Lung (tissue), 12 donors: ENCODE data around the gene RPS4Y2. TPM values are rescaled to one million over a fixed set of nuclear protein-coding genes. Genes with fewer than 3 reads are reported as not detected.

Experiments used
- ATAC-seq: fragments of 200-7000 bp; cut with Tn5 transposase; one replicate; pipeline ENCODE4 v1.9.1; 2020; ENCODE audit warnings: moderate number of reproducible peaks; ENCODE audit not compliant: insufficient read depth, low FRiP score
- DNase-seq, 3 donors: peaks; one replicate each; pipeline ENCODE4 v3.0.0-alpha.2; 2013 to 2017
- H3K27ac ChIP-seq, 2 donors: one replicate each; pipeline ENCODE4 v1.5.1; 2013; ENCODE audit warnings: mild to moderate bottlenecking in 2 of 2, moderate library complexity in 2 of 2, control low read depth in 1 of 2, inconsistent platforms in 1 of 2, low read depth in 1 of 2, low read length in 1 of 2
- H3K27me3 ChIP-seq, 3 donors: one replicate each; pipeline ENCODE4 v1.5.1; 2013; ENCODE audit warnings: low read length in 2 of 3; ENCODE audit not compliant: control insufficient read depth in 3 of 3, insufficient read depth in 3 of 3
- H3K36me3 ChIP-seq, 4 donors: one replicate each; pipeline ENCODE4 v1.5.1; 2013; ENCODE audit warnings: low read length in 4 of 4, mild to moderate bottlenecking in 1 of 4, moderate library complexity in 1 of 4; ENCODE audit not compliant: control insufficient read depth in 4 of 4, insufficient read depth in 4 of 4
- H3K4me1 ChIP-seq, 5 donors: one replicate each; pipeline ENCODE4 v1.5.1; 2013; ENCODE audit warnings: low read length in 5 of 5, mild to moderate bottlenecking in 2 of 5, moderate library complexity in 1 of 5; ENCODE audit not compliant: control insufficient read depth in 5 of 5, insufficient read depth in 5 of 5
- H3K4me3 ChIP-seq: one replicate; pipeline ENCODE4 v1.5.1; 2013; ENCODE audit warnings: mild to moderate bottlenecking, control low read depth, moderate library complexity
- H3K9ac ChIP-seq, 2 donors: one replicate each; pipeline ENCODE4 v1.5.1; 2013; ENCODE audit warnings: low read length in 2 of 2, control low read depth in 1 of 2; ENCODE audit not compliant: insufficient read depth in 1 of 2
- H3K9me3 ChIP-seq, 4 donors: one replicate each; pipeline ENCODE4 v1.5.1; 2013; ENCODE audit warnings: low read length in 3 of 4, mild to moderate bottlenecking in 1 of 4, moderate library complexity in 1 of 4; ENCODE audit not compliant: control insufficient read depth in 4 of 4, insufficient read depth in 3 of 4
- CTCF ChIP-seq: IDR thresholded peaks from 2 replicates; pipeline ENCODE4 v1.5.1; 2012; ENCODE audit warnings: mild to moderate bottlenecking; ENCODE audit errors: control extremely low read depth, extremely low read depth
- WGBS, 2 donors: extraction: QIAGEN DNeasy Blood & Tissue Kit; methylation state at CpG; one replicate each; pipeline ENCODE4 v1.1.7; 2013; 5-methylcytosine and 5-hydroxymethylcytosine counted together
- polyA plus RNA-seq, 2 donors: library from polyadenylated mRNA; stranded (reverse); fragments of 200-250 nt; gene quantifications; one replicate each; pipeline ENCODE4 v1.2.1, GENCODE V29; 2013
- total RNA-seq, 2 donors: library from RNA; depleted of rRNA in 1 of 2; stranded (reverse); fragments of >200 nt in 1 of 2; gene quantifications; one replicate each; pipeline ENCODE4 v1.2.1, GENCODE V29; 2014 to 2021
- donor health status: control.
- donor health status: control.
- donor health status: Bipolar disorder and iron deficiency.
- donor health status: healthy.
- donor health status: DM: yes; HTN: yes; CAD: no.

The RPS4Y2 gene
- total and polyA plus RNA-seq, 4 donors, result not detected

GRCh38 chrY:20784965-20785364 is 29.1 kb downstream of the RPS4Y2 start:
- no peaks in the 10 kb centered on the region for H3K27me3 ChIP-seq
- no peak for TF ChIP-seq CTCF
- no peak for ATAC-seq
- H3K4me1 ChIP-seq, result no peaks in the 10 kb centered on the region
- H3K9me3 ChIP-seq, result no peaks in the 10 kb centered on the region
- no peaks in the 10 kb centered on the region for H3K36me3 ChIP-seq
- H3K4me3 ChIP-seq, result no peak overlapping the region
- H3K27ac ChIP-seq, result no peak overlapping the region
- H3K9ac ChIP-seq, result no peak overlapping the region
- WGBS, 2 donors, result 53% methylated on average over 1 of the region's 1 CpG; no CpG with 5 or more reads in 1 of the 2 donors
- DNase-seq, result no peak

- DNase-seq, result no peak
- H3K4me3 ChIP-seq, result no peak overlapping the region
- no peak for ATAC-seq
- H3K9ac ChIP-seq, result no peak overlapping the region
- no peaks in the 10 kb centered on the region for H3K36me3 ChIP-seq
- no peaks in the 10 kb centered on the region for H3K27me3 ChIP-seq
- TF ChIP-seq CTCF, result no peak
- 89% methylated on average over 3 of the region's 3 CpGs; no CpG with 5 or more reads in 1 of the 2 donors for WGBS, 2 donors
- H3K4me1 ChIP-seq, result no peaks in the 10 kb centered on the region
- H3K9me3 ChIP-seq, result no peaks in the 10 kb centered on the region
- no peak overlapping the region for H3K27ac ChIP-seq
Measured at GRCh38 chrY:20787076-20787475, 31.2 kb downstream of the RPS4Y2 start.

- H3K9ac ChIP-seq, result no peak overlapping the region
- DNase-seq (no peak), ATAC-seq (no peak)
- no peaks in the 10 kb centered on the region for H3K9me3 ChIP-seq
- no peak overlapping the region for H3K27ac ChIP-seq
- H3K4me1 ChIP-seq, result no peaks in the 10 kb centered on the region
- no peak overlapping the region for H3K4me3 ChIP-seq
- no peaks in the 10 kb centered on the region for H3K36me3 ChIP-seq
- no peaks in the 10 kb centered on the region for H3K27me3 ChIP-seq
- WGBS, 2 donors, result 85% methylated on average over 22 of the region's 22 CpGs; no CpG with 5 or more reads in 1 of the 2 donors
- no peak for TF ChIP-seq CTCF
Measured at GRCh38 chrY:20798351-20799049, 42.6 kb downstream of the RPS4Y2 start.

GRCh38 chrY:20802659-20803058 is 46.8 kb downstream of the RPS4Y2 start:
- H3K4me3 ChIP-seq, result no peak overlapping the region
- DNase-seq, result no peak
- H3K27me3 ChIP-seq, result no peaks in the 10 kb centered on the region
- H3K9ac ChIP-seq, result no peak overlapping the region
- WGBS, 2 donors, result 41% methylated on average over 2 of the region's 2 CpGs; no CpG with 5 or more reads in 1 of the 2 donors
- H3K27ac ChIP-seq, result no peak overlapping the region
- no peaks in the 10 kb centered on the region for H3K9me3 ChIP-seq
- ATAC-seq, result no peak
- no peaks in the 10 kb centered on the region for H3K4me1 ChIP-seq
- TF ChIP-seq CTCF, result no peak
- H3K36me3 ChIP-seq, result no peaks in the 10 kb centered on the region
